Fibroblast of lung (primary cell): ENCODE results near the gene TWIST2. TPM values are rescaled to one million over a fixed set of nuclear protein-coding genes. Genes with fewer than 3 reads are reported as not detected.

ENCODE experiments used
- DNase-seq, 2 donors: peaks; one replicate each; pipeline versions ENCODE4 v3.0.0 to v3.0.0-alpha.2; 2010; ENCODE audit warnings: low read depth in 2 of 2
- H2AFZ ChIP-seq: 2 replicates; pipeline ENCODE4 v1.5.1; 2012; ENCODE audit warnings: low read length, control low read depth, inconsistent platforms
- H3K27ac ChIP-seq: 2 replicates; pipeline ENCODE4 v1.5.1; 2011; ENCODE audit warnings: low read length, control low read depth; ENCODE audit not compliant: insufficient read depth
- H3K27me3 ChIP-seq: 2 replicates; pipeline ENCODE4 v1.5.1; 2011; ENCODE audit warnings: mild to moderate bottlenecking, low read length; ENCODE audit not compliant: control insufficient read depth, insufficient read depth
- H3K36me3 ChIP-seq: 2 replicates; pipeline ENCODE4 v1.5.1; 2011; ENCODE audit warnings: low read length; ENCODE audit not compliant: control insufficient read depth, insufficient read depth
- H3K4me1 ChIP-seq: 2 replicates; pipeline ENCODE4 v1.5.1; 2011; ENCODE audit warnings: low read length; ENCODE audit not compliant: control insufficient read depth, insufficient read depth; ENCODE audit errors: extremely low read depth
- H3K4me2 ChIP-seq: 2 replicates; pipeline ENCODE4 v1.5.1; 2011; ENCODE audit warnings: low read length, control low read depth; ENCODE audit not compliant: insufficient read depth; ENCODE audit errors: extremely low read depth
- H3K4me3 ChIP-seq, 4 experiments: fragments of 200-600 bp in 1 of 4; sonication (generic) in 1 of 4; replicated peaks in 1 of 4; 2 replicates each; pipeline ENCODE4 v1.5.1; 2011 to 2016; ENCODE audit warnings: low read length in 4 of 4, low read depth in 3 of 4, mild to moderate bottlenecking in 3 of 4, control low read depth in 2 of 4, inconsistent platforms in 1 of 4, mixed read lengths in 1 of 4; ENCODE audit not compliant: insufficient read depth in 1 of 4; ENCODE audit errors: control extremely low read depth in 1 of 4
- H3K79me2 ChIP-seq: 2 replicates; pipeline ENCODE4 v1.5.1; 2012; ENCODE audit warnings: mild to moderate bottlenecking, low read length, inconsistent platforms; ENCODE audit not compliant: control insufficient read depth, insufficient read depth
- H3K9ac ChIP-seq: 2 replicates; pipeline ENCODE4 v1.5.1; 2011; ENCODE audit warnings: mild to moderate bottlenecking, low read length, control low read depth; ENCODE audit not compliant: insufficient read depth
- H3K9me3 ChIP-seq: 2 replicates; pipeline ENCODE4 v1.5.1; 2012; ENCODE audit warnings: low read depth, low read length; ENCODE audit not compliant: control insufficient read depth, insufficient read depth
- H4K20me1 ChIP-seq: 2 replicates; pipeline ENCODE4 v1.5.1; 2011; ENCODE audit warnings: low read length; ENCODE audit not compliant: control insufficient read depth, insufficient read depth; ENCODE audit errors: extremely low read depth
- CTCF ChIP-seq, 2 donors: IDR thresholded peaks in 1 of 2; conservative IDR thresholded peaks in 1 of 2; 1 replicate in 1 of 2; 2 replicates in 1 of 2; pipeline ENCODE4 v1.5.1; 2011 to 2012; ENCODE audit warnings: low read length in 2 of 2, control low read depth in 1 of 2, inconsistent platforms in 1 of 2, low read depth in 1 of 2, mild to moderate bottlenecking in 1 of 2
- EZH2 ChIP-seq: IDR thresholded peaks from 2 replicates; pipeline ENCODE4 v1.5.1; 2012; ENCODE audit warnings: low read length, control low read depth, mild to moderate bottlenecking; ENCODE audit errors: missing control alignments
- polyA plus RNA-seq, 2 donors: library from polyadenylated mRNA; depleted of rRNA in 1 of 2; stranded (reverse) in 1 of 2; unstranded in 1 of 2; fragments of >200 nt; gene quantifications; 2 replicates each; pipeline ENCODE4 v1.2.1, GENCODE V29; 2011 to 2012; ENCODE audit warnings: missing spikeins in 1 of 2
- total RNA-seq: library from RNA; depleted of rRNA; stranded (reverse); fragments of >200 nt; gene quantifications from 2 replicates; pipeline ENCODE4 v1.2.1, GENCODE V29; 2014

The TWIST2 gene
- total and polyA plus RNA-seq, 2 donors (not counting 1 experiment from before 2014, with no cell fraction given): 85.2 to 118 TPM

GRCh38 chr2:238940806-238941205, 92.9 kb downstream of the TWIST2 start:
- H3K9ac ChIP-seq: no peak overlapping the region
- H3K79me2 ChIP-seq: no peaks in the 10 kb centered on the region
- DNase-seq: no peak
- H3K9me3 ChIP-seq: no peaks in the 10 kb centered on the region
- H3K4me3 ChIP-seq: no peak overlapping the region
- H3K4me2 ChIP-seq: no peak overlapping the region
- no peaks in the 10 kb centered on the region for H3K36me3 ChIP-seq
- H3K27me3 ChIP-seq: no peaks in the 10 kb centered on the region
- no peaks in the 10 kb centered on the region for H4K20me1 ChIP-seq
- H3K4me1 ChIP-seq: peaks cover 11% of the 10 kb centered on the region
- no peak overlapping the region for H3K27ac ChIP-seq
- TF ChIP-seq CTCF (conservative IDR thresholded peaks at IDR 0.05 in 1 of 2, IDR thresholded peaks at IDR 0.05 in 1 of 2; ENCODE audit: low read depth in 1 of 2, low read length in 2 of 2): no peak
- H2AFZ ChIP-seq: no peak overlapping the region

GRCh38 chr2:238941262-238941792, 93.4 kb downstream of the TWIST2 start:
- no peaks in the 10 kb centered on the region for H4K20me1 ChIP-seq
- H3K27me3 ChIP-seq: no peaks in the 10 kb centered on the region
- H3K9ac ChIP-seq: no peak overlapping the region
- no peaks in the 10 kb centered on the region for H3K79me2 ChIP-seq
- TF ChIP-seq CTCF (conservative IDR thresholded peaks at IDR 0.05 in 1 of 2, IDR thresholded peaks at IDR 0.05 in 1 of 2; ENCODE audit: low read depth in 1 of 2, low read length in 2 of 2) (no peak), EZH2 (no peak)
- peaks cover 11% of the 10 kb centered on the region for H3K4me1 ChIP-seq
- no peaks in the 10 kb centered on the region for H3K9me3 ChIP-seq
- no peak overlapping the region for H3K4me2 ChIP-seq
- no peak overlapping the region for H2AFZ ChIP-seq
- no peak for DNase-seq
- H3K4me3 ChIP-seq: no peak overlapping the region
- no peaks in the 10 kb centered on the region for H3K36me3 ChIP-seq
- H3K27ac ChIP-seq: no peak overlapping the region

GRCh38 chr2:238942080-238942725, 94.3 kb downstream of the TWIST2 start:
- Histone ChIP-seq H3K27ac (no peak overlapping the region), H2AFZ (no peak overlapping the region), H3K9ac (no peak overlapping the region), H3K79me2 (no peaks in the 10 kb centered on the region), H3K27me3 (no peaks in the 10 kb centered on the region), H3K4me3 (no peak overlapping the region), H3K4me1 (peaks cover 11% of the 10 kb centered on the region), H3K36me3 (no peaks in the 10 kb centered on the region), H3K9me3 (no peaks in the 10 kb centered on the region), H4K20me1 (no peaks in the 10 kb centered on the region), H3K4me2 (no peak overlapping the region)
- DNase-seq: no peak
- no peak for TF ChIP-seq CTCF (conservative IDR thresholded peaks at IDR 0.05 in 1 of 2, IDR thresholded peaks at IDR 0.05 in 1 of 2; ENCODE audit: low read depth in 1 of 2, low read length in 2 of 2)
- TF ChIP-seq EZH2: no peak
